KMS-11 (cell line): ENCODE data around the gene NLK.

Source experiments
- H2AFZ ChIP-seq: fragments of 200-600 bp; sonication (generic); 2 replicates; pipeline ENCODE4 v1.6.1; 2016; ENCODE audit warnings: antibody characterized with exemption, mixed run types, low read depth
- H3K27ac ChIP-seq: fragments of 200-600 bp; sonication (generic); 2 replicates; pipeline ENCODE4 v1.6.1; 2016; ENCODE audit warnings: mild to moderate bottlenecking, mixed run types
- H3K27me3 ChIP-seq: fragments of 200-600 bp; sonication (generic); 2 replicates; pipeline ENCODE4 v1.6.1; 2017; ENCODE audit warnings: mild to moderate bottlenecking, low read depth, mixed run types, moderate library complexity; ENCODE audit not compliant: insufficient read depth
- H3K36me3 ChIP-seq: fragments of 200-600 bp; sonication (generic); 2 replicates; pipeline ENCODE4 v1.6.1; 2017; ENCODE audit warnings: mild to moderate bottlenecking, mixed run types; ENCODE audit not compliant: insufficient read depth
- H3K4me1 ChIP-seq: fragments of 200-600 bp; sonication (generic); 2 replicates; pipeline ENCODE4 v1.6.1; 2016; ENCODE audit warnings: mild to moderate bottlenecking, low read depth, mixed run types; ENCODE audit not compliant: poor library complexity, severe bottlenecking
- H3K4me2 ChIP-seq: fragments of 200-600 bp; sonication (generic); 2 replicates; pipeline ENCODE4 v1.7.0; 2016; ENCODE audit warnings: mild to moderate bottlenecking, mixed run types
- H3K4me3 ChIP-seq: fragments of 200-600 bp; sonication (generic); IDR thresholded peaks from 2 replicates; pipeline ENCODE4 v1.6.1; 2017; ENCODE audit warnings: low read depth, low read length, mixed read lengths; ENCODE audit not compliant: insufficient read depth
- H3K79me2 ChIP-seq: fragments of 200-600 bp; sonication (generic); 2 replicates; pipeline ENCODE4 v1.6.1; 2016; ENCODE audit warnings: low read depth, mixed run types; ENCODE audit not compliant: insufficient read depth
- H3K9ac ChIP-seq: fragments of 200-600 bp; sonication (generic); 2 replicates; pipeline ENCODE4 v1.6.1; 2016; ENCODE audit warnings: mild to moderate bottlenecking, mixed run types
- H4K20me1 ChIP-seq: fragments of 200-600 bp; sonication (generic); 2 replicates; pipeline ENCODE4 v1.6.1; 2016; ENCODE audit warnings: mild to moderate bottlenecking, mixed run types; ENCODE audit not compliant: insufficient read depth
- TF ChIP-seq, protein P1 (sequence below): fragments of 200-600 bp; sonication (generic); conservative IDR thresholded peaks from 2 replicates; pipeline ENCODE4 v1.6.1; 2017; ENCODE audit warnings: low read depth, mild to moderate bottlenecking, antibody characterized with exemption, low read length, moderate library complexity, mixed read lengths

NLK gene

GRCh38 chr17:28065706-28066105, 23.2 kb downstream of the NLK start:
- Histone ChIP-seq H2AFZ (no peak overlapping the region), H3K27me3 (no peaks in the 10 kb centered on the region), H3K36me3 (no peaks in the 10 kb centered on the region), H3K4me3 (no peak overlapping the region), H3K9ac (no peak overlapping the region), H3K4me1 (no peaks in the 10 kb centered on the region), H4K20me1 (no peaks in the 10 kb centered on the region), H3K79me2 (peaks cover 18% of the 10 kb centered on the region; the same call in 1 of the 2 replicates), H3K27ac (no peak overlapping the region), H3K4me2 (no peak overlapping the region)
- TF ChIP-seq, protein P1, sequence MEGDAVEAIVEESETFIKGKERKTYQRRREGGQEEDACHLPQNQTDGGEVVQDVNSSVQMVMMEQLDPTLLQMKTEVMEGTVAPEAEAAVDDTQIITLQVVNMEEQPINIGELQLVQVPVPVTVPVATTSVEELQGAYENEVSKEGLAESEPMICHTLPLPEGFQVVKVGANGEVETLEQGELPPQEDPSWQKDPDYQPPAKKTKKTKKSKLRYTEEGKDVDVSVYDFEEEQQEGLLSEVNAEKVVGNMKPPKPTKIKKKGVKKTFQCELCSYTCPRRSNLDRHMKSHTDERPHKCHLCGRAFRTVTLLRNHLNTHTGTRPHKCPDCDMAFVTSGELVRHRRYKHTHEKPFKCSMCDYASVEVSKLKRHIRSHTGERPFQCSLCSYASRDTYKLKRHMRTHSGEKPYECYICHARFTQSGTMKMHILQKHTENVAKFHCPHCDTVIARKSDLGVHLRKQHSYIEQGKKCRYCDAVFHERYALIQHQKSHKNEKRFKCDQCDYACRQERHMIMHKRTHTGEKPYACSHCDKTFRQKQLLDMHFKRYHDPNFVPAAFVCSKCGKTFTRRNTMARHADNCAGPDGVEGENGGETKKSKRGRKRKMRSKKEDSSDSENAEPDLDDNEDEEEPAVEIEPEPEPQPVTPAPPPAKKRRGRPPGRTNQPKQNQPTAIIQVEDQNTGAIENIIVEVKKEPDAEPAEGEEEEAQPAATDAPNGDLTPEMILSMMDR: no peak

GRCh38 chr17:28069061-28069460, 26.6 kb downstream of the NLK start:
- H2AFZ ChIP-seq: no peak overlapping the region
- no peak overlapping the region for H3K27ac ChIP-seq
- H3K4me3 ChIP-seq: no peak overlapping the region
- H3K4me2 ChIP-seq: no peak overlapping the region
- H3K4me1 ChIP-seq: no peaks in the 10 kb centered on the region
- TF ChIP-seq, protein P1: no peak
- no peaks in the 10 kb centered on the region for H3K36me3 ChIP-seq
- no peaks in the 10 kb centered on the region for H3K27me3 ChIP-seq
- H4K20me1 ChIP-seq: no peaks in the 10 kb centered on the region
- no peak overlapping the region for H3K9ac ChIP-seq
- H3K79me2 ChIP-seq: peaks cover 22% of the 10 kb centered on the region; the same call in 1 of the 2 replicates

DNA sequence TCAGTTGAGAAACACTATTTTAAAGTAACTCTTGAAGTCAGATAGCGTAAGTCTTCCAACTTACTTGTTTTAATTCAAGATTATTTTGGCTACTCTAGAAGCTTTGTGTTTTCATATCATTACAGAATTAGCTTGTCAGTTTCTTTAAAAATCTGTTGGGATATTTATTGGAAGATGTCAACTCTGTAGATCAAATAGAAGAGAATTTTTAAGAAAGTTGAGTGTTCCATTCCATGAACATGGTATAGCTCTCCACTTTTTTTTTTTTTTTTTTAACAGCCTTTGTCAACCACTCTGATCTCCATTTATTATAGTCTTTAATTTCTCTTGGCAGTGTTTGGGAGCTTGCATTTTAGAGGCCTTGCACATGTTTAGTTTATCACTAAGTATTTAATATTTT, 28.7 kb downstream of the NLK start:
- H3K9ac ChIP-seq: no peak overlapping the region
- TF ChIP-seq, protein P1: no peak
- H3K27ac ChIP-seq: no peak overlapping the region
- no peak overlapping the region for H2AFZ ChIP-seq
- no peak overlapping the region for H3K4me3 ChIP-seq
- peaks cover 22% of the 10 kb centered on the region; the same call in 1 of the 2 replicates for H3K79me2 ChIP-seq
- no peaks in the 10 kb centered on the region for H3K27me3 ChIP-seq
- no peaks in the 10 kb centered on the region for H3K36me3 ChIP-seq
- no peaks in the 10 kb centered on the region for H4K20me1 ChIP-seq
- H3K4me2 ChIP-seq: no peak overlapping the region
- H3K4me1 ChIP-seq: no peaks in the 10 kb centered on the region

DNA sequence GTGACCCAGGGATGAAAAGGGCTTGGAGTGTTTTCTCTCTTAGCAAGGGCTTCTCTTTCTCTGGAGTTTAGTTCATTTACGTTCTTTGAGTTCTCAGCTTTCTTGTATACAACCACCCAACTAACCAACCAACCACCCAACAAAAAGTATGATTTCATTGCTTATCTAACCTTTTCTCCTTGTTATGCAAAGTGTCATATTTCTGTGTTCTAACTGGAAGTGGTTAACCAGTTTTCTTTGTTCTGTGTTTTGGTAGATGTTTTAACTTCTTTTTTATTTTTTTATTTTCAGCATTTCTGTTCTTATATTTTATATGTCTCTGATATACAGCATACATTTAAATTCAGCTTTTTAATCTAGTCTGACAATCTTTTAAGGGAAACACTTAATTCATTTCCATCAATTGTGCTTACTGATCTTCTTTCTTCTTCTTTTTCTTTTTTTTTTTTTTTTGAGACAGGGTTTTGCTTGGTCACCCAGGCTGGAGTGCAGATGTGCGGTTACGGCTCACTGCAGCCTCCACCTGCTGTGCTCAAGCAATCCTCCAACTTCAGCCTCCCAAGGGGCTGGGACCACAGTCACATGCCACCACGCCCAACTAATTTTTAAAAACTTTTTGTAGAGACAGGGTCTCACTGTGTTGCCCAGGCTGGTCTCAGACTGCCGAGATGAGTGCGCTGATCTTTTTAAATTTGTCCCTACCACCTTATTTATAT, 29.6 kb downstream of the NLK start:
- Histone ChIP-seq H3K27ac (no peak overlapping the region), H3K4me3 (no peak overlapping the region), H4K20me1 (no peaks in the 10 kb centered on the region), H3K4me2 (no peak overlapping the region), H3K9ac (no peak overlapping the region), H3K27me3 (no peaks in the 10 kb centered on the region), H3K4me1 (no peaks in the 10 kb centered on the region), H3K36me3 (no peaks in the 10 kb centered on the region), H2AFZ (no peak overlapping the region), H3K79me2 (peaks cover 27% of the 10 kb centered on the region; the same call in 1 of the 2 replicates)
- TF ChIP-seq, protein P1: no peak
